Activated CD4-positive, alpha-beta T cell treated with anti-CD3 and anti-CD28 coated beads, Interleukin-2, amount 50 U/mL, for 16 hours (primary cell): ENCODE measurements around the gene UBE2I.

Experiments used
- DNase-seq: peaks from one replicate; pipeline ENCODE4 v3.0.0-alpha.2; 2020

Gene UBE2I

DNA sequence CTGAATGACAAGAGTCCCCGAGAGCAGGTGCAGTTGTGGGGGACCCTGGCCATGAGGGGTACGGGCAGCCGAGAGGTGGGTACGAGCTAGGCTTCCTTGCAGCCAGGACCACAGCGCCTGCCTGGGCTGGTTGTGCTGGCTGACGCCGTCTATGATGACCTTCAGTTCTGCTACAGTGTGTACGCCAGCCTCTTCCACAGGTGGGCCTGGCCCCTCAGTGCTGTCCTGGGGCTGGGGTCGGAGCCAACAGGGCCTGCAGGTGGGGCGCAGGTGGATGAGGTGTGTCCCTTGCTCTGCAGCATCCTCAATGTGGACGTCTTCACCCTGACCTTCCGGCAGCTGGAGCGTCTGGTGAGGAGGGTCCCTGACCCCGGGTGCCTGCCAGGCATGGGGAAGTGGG, 35.1 kb downstream of the UBE2I start:
- DNase-seq: no peak

DNA sequence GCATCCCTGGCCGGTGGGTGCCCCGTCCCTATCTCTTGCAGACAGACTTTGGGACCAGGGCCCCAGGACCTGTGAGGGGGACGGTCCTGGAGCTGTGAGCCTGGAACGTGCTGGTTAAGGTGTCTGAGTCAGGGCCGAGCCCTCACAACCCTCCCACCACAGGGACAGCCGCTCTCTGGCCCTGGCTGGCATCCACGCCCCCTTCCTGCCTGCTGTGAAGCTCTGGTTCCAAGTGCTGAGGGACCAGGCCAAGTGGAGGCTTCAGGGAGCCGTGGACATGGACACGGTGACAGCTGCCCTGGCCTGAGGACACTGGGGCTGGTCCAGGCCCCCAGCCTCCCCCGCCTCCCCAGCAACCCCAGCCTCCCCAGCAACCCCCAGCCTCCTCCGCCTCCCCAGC, 35.7 kb downstream of the UBE2I start:
- no peak for DNase-seq

DNA sequence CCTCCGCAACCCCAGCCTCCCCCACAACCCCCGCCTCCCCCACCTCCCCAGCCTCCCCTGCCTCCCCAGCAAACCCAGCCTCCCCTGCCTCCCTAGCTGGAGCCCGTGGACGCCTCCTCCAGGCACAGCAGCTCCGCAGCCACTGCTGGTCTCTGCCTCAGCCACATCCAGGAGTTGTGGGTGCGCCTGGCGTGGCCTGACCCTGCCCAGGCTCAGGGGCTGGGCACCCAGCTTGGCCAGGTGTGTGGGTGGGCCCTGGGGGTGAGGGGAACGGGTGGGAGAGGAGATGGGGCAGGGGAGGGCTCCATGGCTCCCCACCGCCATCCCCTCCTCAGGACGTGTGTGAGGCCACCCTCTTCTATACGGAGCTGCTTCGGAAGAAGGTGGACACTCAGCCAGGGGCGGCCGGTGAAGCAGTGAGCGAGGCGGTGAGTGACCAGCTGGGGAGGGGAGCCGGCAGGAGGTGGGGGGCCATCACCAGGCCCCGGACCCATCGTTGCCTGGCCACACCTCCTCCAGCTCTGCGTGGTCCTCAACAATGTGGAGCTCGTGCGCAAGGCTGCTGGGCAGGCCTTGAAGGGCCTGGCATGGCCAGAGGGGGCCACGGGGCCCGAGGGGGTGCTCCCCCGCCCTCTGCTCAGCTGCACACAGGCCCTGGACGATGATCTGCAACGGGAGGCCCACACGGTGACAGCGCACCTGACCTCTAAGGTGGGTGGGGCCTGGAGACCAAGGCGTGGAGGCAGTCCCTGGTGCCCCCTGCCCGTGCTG, 36.4 kb downstream of the UBE2I start:
- no peak for DNase-seq

DNA sequence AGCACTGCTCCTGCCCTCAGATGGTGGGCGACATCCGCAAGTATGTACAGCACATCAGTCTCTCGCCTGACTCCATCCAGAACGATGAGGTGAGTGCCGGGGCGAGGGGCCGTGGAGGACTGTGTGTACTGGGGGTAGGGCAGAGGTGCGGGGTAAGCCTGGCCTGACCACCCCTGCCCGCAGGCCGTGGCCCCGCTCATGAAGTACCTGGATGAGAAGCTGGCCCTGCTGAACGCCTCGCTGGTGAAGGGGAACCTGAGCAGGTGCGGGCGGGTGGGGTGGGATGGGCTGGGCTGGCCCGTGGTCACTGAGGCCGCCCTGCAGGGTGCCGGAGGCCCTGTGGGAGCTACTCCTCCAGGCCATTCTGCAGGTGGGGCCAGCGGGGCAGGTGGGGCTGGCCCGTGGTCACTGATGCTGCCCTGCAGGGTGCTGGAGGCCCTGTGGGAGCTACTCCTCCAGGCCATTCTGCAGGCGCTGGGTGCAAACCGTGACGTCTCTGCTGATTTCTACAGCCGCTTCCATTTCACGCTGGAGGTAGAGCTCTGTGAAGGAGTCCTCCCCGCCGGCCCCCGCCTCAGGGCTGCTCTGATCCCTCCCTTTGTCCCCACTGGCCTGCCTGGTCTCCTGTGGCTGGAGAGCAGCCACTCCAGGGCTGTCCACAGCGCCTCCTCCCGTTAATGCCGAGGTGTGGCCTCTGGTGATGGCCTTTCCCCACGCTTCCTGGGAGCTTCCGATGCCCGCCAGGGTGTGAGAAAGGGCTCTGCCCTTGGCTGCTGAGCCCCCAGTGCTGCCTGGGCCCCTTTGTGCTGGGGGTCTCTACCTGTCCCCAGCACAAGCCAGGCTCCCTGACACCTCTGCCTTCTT, 37.2 kb downstream of the UBE2I start:
- DNase-seq: no peak

DNA sequence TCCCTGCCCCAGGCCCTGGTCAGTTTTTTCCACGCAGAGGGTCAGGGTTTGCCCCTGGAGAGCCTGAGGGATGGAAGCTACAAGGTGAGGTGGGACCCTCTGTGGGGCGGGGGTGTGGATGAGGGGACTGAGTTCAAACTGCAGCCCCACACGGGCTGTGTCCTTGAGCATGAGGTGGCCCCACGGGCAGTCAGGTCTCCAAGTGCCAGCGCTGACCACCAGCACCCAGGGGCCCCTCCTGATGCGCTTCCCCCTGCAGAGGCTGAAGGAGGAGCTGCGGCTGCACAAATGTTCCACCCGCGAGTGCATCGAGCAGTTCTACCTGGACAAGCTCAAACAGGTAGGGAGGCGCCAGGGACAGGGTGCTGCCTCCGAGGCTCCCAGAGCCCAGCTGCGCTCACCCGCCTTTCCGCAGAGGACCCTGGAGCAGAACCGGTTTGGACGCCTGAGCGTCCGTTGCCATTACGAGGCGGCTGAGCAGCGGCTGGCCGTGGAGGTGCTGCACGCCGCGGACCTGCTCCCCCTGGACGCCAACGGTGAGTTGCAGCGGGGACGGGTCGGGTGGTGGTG, 37.9 kb downstream of the UBE2I start:
- no peak for DNase-seq

DNA sequence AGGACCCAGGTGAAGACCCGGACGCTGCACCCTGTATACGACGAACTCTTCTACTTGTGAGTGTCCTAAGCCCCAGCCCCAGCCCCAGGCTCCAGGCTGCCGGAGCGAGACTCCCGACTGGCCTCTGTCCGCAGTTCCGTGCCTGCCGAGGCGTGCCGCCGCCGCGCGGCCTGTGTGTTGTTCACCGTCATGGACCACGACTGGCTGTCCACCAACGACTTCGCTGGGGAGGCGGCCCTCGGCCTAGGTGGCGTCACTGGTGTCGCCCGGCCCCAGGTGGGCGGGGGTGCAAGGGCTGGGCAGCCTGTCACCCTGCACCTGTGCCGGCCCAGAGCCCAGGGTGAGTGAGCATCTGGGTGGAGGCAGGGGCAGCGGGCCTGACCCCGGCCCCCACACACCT, 38.5 kb downstream of the UBE2I start:
- DNase-seq: no peak

DNA sequence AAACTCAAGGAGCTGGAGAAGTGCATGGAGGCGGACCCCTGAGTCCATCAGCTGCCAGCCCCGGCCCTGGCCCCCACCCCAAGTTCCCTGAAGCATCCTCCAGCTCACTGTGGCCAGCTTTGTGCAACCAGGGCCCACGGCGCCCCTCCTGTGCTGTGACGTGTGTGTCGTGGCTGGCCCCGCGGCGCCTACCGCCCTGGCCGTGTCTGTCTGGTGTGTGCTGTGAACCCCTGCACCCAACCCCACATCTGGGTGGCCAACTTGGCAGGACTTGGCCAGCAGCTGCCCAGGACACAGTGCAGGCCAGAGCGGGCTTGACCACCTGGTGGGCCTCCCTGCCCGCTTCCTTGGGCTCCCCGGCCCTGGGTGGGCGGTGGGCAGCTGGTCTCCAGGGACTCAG, 39.0 kb downstream of the UBE2I start:
- DNase-seq: no peak

DNA sequence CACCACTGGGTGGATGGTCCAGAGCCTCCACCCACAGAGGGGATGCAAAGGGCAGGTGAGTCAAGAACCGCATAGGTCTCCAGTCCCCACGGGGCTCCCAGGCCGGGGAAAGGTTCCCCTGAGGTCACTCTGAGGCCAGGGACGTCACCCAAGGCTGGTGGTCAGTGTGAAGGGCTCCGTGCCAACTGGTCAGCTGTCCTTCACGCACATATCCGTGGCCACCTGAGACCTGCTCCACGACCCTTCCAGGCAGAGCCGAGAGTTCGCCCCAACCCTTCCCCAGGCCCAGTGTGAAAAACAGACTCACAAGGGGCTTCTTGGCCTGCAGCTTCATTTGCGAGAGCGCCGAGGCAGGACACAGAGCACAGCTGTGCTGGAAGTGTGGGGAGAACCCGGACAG, 39.5 kb downstream of the UBE2I start:
- no peak for DNase-seq

DNA sequence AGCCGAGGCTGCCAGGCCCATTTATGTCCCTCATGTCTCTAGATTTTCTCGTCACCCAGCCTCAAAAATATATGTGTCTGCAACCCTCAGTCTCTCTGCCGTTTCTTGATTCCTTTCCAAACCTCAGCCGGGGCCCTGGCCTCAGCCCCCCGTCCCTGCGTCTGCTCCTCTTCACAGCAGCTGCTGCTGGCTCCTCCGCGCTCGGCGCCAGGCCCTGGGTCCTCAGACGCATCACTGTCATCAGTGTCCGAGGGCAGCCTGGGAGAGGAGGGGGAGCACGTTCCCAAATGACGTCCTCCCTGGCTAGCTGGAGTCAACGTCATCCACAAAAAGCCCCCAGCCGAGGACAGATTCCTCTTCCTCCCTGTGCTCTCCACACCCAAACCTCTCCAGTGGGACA, 39.9 kb downstream of the UBE2I start:
- no peak for DNase-seq

DNA sequence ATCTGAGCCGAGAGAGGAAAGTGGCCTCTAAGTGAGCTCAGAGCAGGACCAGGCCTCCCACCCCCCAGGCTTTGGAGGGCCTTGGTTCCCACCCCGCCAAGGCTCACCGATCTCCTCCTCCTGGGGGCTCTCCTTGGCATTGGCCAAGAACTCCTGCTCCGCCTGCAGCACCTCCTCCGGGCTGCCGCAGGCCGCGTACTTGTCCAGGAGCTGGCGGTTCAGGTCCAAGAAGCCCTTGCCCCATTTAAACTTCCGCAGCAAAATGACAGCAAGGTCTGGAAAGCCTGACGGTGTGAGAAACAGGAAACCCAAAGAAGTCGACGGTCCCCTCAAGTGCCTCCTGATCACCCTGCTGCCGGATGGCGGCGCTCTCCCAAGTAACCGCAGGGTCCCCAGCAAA, 40.5 kb downstream of the UBE2I start:
- DNase-seq: no peak

DNA sequence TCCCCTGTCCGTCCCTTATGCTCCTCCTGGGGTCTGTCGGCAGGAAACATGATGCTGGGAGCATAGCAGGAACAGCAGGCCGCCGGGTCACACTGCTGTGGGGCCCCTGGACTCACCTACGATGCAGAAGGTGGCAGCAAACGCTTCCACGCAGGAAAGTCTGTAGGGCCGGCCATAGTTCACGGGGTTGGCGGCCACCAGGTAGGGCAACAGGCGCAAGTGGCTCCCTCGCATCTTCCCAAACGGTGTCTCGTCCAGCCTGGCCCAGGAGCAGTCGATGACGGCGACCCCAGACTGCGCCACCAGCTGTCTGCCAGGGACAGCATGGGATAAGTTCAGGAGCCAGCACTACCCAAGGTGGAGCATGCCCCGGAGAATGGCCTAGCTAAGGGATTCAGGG, 41.3 kb downstream of the UBE2I start:
- no peak for DNase-seq

DNA sequence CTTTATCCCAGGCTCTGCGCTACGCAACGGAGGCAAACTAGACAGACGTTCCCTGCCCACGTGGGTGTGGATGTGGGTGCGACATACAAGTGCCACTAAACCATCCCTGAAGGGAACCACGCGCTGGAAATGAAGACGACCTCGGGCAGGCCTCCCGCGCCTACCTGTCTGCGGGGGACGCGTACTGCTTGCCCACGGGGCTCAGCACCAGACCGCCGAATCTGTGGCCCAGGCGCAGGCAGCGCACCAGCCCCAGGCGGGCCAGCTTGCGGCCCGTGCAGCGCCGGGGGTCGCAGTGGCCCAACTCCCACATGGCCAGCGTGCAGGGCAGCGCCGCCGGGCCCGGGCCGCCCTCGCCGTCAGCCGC, 41.8 kb downstream of the UBE2I start:
- DNase-seq: no peak

DNA sequence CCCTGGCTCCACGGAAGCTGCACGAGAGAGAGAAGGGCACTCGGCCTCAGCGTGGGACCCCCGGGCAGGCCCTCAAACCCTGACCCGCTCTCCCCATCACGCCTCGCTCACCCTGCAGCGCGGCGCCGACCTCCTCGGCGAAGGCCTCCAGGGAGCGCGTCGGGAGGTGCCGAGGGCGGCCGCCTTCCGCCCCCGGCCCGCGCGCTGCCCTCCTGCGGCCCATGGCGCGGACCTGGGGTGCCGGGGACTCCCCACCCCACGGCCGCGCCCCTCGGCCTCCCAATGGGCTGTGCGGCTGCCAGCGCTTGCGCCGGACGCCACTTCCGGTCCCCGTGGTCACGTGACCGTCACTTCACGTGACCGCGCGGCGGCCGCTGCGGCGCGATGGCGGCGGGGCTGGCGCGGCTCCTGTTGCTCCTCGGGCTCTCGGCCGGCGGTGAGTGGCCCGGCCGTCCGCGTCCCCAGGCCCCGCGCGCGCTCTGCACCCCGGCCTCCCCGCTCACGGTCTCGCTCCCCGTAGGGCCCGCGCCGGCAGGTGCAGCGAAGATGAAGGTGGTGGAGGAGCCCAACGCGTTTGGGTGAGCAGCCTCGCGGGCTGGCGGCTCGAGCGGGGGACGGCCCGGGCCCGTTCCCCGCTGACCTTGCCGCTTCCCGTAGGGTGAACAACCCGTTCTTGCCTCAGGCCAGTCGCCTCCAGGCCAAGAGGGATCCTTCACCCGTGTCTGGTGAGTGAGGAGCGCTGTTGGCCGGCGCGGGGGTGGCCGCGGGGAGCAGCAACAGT, 42.3 kb downstream of the UBE2I start, which contains the start of the genes GNPTG and TSR3:
Gene GNPTG (plus strand): TSS at position 350 of the 781 bp plus-strand sequence. CDS start 35 bp downstream, at position 385.
Gene TSR3 (minus strand): TSS at position 297 of the 781 bp plus-strand sequence. CDS start 74 bp downstream, at position 223.
- peak; percentile 85 for DNase-seq

DNA sequence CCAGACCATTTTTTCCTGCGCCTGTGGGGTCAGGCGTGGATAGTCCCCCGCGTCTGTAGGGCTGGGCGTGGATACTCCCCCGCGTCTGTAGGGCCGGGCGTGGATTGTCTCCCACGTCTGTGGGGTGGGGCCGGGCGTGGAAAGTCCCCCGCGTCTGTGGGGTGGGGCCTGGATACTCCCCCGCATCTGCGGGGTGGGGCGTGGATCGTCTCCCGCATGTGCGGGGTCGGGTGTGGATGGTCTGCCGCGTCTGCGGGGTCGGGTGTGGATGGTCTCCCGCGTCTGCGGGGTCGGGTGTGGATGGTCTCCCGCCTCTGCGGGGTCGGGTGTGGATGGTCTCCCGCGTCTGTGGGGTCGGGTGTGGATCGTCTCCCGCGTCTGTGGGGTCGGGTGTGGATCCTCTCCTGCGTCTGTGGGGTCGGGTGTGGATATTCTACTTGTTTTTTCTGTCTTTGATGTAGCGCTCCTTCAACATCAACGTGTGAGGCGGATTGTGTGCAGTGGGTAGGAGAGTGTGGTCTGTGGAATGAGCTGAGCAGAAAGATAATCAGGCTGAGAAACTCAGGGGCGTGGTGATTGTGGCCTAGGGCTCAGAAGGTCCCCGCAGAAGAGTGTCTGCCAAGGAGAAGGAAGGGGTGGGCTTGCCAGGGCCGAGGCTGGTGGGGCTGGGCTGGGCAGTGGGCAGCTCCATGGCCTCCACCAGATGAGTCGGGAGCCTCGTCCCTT, 45.5 kb downstream of the UBE2I start:
- no peak for DNase-seq

DNA sequence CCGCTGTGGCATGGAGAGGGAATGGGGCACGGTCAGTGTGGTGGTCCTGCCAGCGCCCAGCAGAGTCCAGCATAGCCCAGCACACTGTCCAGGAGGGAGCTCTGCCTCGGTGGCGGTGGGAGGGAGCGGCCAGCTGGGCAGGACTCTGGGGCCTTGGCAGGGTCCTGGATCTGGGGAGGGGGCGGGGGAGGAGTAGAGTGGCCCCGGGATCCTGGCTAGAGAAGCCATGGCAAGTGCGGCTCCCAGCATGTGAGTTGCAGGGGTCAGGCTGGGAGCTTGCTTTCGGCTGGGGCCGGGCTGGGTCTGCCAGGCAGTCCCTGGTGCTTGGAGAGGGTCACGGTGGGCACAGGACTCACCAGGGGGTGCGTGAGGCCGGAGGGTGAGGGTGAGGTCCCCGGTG, 46.2 kb downstream of the UBE2I start:
- DNase-seq: no peak

DNA sequence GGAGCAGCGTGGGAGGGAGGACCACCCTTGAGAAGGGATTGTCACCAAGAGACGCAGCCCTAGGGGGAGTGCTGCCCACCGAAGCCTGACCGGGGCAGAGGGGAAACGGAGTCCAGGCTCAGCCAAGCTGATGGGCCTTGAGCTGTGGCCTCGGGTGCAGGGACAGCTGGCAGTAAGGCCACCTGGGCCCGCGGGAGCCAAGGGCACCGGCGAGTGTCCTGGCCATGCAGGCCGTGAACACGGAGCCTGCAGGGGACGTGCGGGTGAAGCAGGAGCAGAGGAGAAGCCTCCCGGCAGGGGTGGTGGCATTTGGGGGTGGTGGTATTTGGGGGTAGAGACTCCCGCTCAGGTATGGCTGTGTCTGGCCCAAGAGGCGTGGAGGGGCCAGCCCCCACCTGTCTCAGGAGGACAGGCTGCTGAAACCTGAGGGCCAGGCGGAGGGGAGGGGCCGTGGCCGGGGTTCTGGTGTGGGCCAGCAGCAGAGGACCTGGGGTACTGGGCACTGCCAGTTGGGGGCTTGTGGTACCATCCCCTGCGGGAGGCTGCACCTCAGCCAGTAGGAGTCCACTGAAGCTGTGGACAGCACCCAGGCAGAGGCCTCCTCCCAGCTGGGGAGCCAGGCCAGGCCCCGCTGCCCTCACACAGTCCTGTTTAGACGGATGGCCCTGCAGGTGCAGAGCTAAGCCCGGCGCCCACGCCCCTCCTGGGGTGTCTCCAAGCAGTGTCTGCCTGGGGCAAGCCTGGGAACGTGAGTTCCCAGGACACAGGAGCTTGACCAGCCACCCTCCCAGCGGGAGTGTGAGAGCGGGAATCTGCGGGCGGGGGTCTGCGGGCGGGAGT, 46.8 kb downstream of the UBE2I start:
- DNase-seq: no peak

DNA sequence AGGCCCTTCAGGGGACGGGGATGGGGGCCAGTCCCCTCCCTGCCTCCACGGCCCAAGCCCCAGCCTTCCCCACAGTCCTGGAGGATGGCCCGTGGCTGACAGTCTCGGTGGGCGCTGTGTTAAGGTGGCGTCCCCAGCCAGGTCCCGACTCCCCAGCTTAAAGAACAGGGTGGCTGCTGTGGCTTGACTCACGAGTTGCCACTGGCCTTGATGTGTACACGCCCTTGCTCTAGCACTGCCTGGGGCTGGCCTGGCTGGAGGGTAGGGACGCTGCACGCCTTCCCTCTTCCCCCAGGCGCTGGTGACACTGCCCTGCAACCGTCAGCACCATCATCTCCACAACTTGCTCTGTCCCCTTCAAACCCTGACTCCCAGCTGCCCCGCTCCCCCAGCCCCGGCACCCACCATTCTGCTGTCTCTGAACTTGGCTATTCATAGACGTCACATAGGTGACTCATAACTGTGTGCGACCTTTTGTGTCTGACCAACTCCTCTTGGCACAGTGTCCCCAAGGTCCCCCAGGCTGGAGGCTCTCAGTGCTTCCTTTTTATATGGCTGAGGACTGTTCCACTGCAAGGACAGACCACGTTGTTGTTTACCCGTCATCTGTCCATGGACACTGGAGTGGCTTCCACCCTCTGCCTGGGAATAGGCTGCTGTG, 48.6 kb downstream of the UBE2I start:
- no peak for DNase-seq

DNA sequence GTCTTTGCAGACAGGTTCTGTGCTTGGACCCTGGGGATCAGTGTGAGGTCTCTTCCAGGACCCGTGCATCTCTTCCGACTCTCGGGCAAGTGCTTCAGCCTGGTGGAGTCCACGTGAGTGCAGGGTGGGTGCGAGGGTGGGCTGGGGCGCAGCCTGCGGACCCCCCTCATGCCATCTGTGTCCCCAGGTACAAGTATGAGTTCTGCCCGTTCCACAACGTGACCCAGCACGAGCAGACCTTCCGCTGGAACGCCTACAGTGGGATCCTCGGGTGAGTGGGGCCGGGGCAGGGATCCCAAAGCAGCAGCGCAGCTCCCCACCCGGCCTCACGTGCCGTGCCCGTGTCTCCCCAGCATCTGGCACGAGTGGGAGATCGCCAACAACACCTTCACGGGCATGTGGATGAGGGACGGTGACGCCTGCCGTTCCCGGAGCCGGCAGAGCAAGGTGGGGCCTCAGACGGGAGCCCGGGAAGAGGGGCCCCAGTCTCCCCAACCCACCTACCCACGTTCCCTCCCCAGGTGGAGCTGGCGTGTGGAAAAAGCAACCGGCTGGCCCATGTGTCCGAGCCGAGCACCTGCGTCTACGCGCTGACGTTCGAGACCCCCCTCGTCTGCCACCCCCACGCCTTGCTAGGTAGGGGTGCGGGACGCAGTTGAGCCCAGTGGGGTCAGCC, 52.4 kb downstream of the UBE2I start:
- no peak for DNase-seq

DNA sequence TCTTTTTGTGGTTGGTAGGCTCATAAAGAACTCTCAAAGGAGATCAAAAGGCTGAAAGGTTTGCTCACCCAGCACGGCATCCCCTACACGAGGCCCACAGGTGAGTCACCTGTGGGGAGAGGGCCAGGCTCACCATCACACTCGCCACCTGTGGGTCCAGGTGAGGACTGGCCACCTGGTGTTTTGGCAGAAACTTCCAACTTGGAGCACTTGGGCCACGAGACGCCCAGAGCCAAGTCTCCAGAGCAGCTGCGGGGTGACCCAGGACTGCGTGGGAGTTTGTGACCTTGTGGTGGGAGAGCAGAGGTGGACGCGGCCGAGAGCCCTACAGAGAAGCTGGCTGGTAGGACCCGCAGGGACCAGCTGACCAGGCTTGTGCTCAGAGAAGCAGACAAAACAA, 53.4 kb downstream of the UBE2I start:
- DNase-seq: no peak

DNA sequence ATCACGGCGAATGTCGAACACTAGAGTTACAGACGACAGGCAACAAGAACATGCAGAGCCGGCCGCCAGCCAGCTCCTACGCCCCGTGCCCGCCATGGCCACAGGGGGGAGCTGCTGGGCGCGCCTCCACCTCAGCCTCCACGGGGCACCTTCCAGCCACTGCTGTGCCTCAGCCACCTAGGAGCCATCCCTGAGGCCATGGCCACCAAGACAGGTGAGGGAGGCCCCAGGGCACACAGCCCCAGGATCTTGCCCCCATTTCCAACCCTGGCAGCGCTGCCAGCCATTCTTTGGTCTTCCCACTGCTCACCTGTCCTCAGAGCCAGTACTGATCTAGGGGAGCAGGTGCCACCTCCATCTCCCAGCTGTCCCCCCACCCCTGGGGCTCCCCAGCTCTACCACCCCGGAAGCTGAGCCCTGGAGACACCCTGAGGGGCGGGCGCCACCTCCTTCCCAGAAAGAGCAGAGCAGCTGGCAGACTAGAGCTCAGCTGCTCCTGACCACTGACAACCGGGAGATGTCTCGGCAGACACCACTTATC, 54.1 kb downstream of the UBE2I start:
- peak; percentile 67 for DNase-seq
